Measurements from ENCODE around the gene GIT2. TPM values are rescaled to one million over a fixed set of nuclear protein-coding genes. Genes with fewer than 3 reads are reported as not detected.
A peak's percentile ranks its signal among the peaks of the same experiment; 100 is the strongest.

GIT2 gene
- polyA plus RNA-seq, 1 donor, result 54.5 TPM

- no peak for DNase-seq
Observed at GRCh38 chr12:109982210-109982609, 14.0 kb downstream of the GIT2 start.

GRCh38 chr12:109981311-109981710, 14.9 kb downstream of the GIT2 start:
- no peak for DNase-seq

GRCh38 chr12:109972821-109973220, 23.3 kb downstream of the GIT2 start:
- DNase-seq, result no peak

DNA sequence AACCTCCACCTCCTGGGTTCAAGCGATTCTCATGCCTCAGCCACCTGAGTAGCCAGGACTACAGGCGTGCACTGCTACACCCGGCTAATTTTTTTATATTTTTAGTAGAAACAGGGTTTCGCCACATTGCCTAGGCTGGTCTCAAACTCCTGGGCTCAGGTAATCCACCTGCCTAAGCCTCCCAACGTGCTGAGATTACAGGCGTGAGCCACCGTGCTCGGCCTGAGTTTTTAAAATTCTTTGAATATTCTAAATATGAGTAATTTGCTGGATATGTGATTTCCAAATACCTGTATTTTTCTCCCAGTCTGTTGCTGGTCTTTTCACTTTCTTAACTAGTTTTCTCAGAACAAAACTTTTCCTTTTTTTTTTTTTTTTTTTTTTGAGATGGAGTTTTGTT, 27.4 kb downstream of the GIT2 start:
- no peak for DNase-seq

GRCh38 chr12:109968032-109968420, 28.1 kb downstream of the GIT2 start:
- no peak for DNase-seq

- no peak for DNase-seq
Observed at GRCh38 chr12:109967383-109968031, 28.7 kb downstream of the GIT2 start.

- no peak for DNase-seq
Observed at GRCh38 chr12:109966546-109966945, 29.6 kb downstream of the GIT2 start.

GRCh38 chr12:109963743-109964429, 32.3 kb downstream of the GIT2 start:
- DNase-seq, result no peak

DNA sequence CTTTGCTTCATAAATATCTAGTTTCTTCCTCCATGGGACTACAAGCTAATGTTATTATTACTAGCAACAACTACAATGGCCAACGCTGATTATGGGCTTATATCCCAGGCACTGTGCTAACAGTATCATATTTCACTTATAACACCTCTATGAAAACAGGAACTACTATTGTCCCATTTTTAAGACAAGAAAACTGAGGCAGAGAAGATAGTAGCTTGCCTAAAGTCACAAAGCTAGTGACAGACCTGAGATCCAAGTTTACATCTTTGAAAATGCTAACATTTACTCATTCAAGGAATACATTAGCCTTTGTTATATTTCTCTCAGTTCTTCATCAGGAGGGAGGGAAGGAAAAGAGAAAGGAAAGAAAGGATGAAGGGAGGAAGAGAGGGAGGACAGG, 32.8 kb downstream of the GIT2 start:
- DNase-seq, result no peak

- DNase-seq, result no peak
Observed at GRCh38 chr12:109962398-109962797, 33.8 kb downstream of the GIT2 start.

GRCh38 chr12:109961612-109962011, 34.6 kb downstream of the GIT2 start:
- DNase-seq, result no peak

DNA sequence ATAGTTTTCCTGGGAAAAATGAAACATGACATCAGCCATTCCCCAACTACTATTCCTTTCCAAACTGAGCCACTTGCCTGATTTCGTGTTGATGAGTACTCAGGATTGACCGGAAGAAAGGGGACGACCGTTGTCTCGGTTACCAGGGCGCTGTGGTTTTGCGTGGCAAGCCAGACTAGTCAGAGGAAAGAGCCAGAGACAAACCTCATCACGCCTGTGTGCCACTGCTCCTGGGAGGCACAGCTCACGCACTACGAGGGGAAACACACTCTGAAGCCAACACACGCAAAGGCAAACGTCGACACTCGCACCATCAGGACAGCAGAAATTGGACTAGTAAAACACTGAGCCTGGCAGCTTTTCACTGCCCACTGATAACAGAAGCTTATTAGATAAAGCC, 35.0 kb downstream of the GIT2 start:
- no peak for DNase-seq

DNA sequence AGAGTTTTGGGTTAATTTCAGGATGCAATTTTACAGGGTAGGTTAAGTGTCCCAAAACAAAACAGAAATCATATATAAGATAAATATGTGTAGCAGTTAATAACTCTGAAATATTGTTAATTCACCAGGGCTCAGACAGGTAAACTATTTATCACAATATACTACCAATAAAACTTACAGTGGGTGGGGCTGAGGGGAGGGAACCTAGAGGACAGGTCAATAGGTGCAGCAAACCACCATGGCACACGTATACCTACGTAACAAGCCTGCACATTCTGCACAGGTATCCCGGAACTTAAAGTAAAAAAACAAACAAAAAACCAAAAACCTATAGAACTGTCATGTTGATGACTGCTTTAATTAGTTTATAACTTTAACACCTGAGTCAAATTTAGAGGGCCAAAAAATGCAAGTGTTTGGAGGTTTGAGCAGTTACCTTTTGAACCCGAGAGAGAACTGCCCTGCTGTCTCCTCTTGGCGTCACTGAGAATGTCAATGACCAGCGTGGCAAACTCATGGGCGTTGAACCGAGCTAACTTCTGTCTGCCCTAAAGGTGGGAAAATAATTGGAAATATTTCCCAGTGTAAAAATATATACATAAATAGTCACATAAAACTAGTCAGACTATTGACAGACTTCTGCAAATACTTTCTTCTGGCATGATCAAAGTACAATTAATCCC, 36.6 kb downstream of the GIT2 start:
- DNase-seq, result no peak

- no peak for DNase-seq
Observed at GRCh38 chr12:109958374-109958773, 37.8 kb downstream of the GIT2 start.

GRCh38 chr12:109953656-109954055, 42.5 kb downstream of the GIT2 start:
- DNase-seq, result no peak

DNA sequence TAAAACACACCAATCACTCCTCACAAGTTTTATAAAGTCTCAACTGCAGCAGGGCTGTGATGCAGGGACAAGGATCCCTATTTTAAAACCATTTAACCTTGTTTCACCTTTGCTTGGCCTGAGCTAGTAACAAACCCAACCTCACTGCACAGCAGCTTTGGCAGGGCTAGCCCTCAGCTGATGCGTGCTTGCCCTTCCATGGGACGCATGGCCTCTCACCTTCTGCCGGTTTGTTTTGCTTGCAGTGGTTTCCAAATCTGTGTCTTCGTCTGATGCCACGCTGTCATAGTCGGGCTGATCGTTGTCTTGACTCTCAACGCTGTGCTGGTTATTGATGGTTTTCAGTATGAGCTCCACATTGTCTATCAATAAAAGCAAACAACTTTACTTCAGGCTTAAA, 43.3 kb downstream of the GIT2 start:
- DNase-seq, result no peak

- no peak for DNase-seq
Observed at GRCh38 chr12:109952160-109952858, 43.9 kb downstream of the GIT2 start.

DNA sequence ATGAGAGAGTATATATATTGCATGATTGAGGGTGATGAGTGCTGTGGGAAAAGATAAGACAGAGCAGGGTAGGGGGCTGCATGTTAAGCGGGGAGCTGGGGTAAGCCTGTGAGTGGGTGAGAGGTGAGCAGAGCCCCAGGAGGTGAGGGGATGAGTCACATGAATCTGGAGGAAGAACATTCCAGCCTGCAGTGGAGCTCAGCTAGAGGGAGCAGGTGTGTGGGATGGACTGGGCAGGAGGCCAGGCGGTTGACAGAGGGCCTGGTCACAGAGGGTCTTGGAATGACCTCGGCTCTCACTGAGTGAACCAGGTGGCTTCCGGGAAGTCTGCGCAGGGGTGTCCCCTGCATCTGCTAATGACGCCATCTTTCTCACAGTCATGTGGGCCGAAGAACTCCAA, 44.4 kb downstream of the GIT2 start:
- DNase-seq, result no peak

GRCh38 chr12:109951136-109951535, 45.0 kb downstream of the GIT2 start:
- DNase-seq, result no peak

GRCh38 chr12:109950625-109951024, 45.5 kb downstream of the GIT2 start:
- DNase-seq, result no peak

DNA sequence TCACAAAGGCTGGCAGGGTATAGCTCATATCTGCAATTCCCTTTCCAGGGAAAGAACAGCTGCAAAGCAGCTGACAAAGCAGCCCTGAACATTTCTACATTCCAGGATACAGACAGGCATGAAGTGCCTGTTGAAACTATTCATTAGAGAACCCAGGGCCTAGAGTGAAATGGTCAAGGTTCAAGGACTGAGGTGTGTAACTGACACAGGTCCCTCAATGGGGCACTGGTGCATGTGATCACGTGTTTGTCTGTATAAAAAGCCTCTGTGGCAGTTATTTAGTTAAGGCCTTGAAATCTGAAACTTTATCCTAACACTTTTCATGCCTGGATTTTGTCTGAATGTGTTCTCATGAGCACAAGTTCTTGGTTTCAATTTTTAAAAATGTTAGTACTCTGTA, 47.1 kb downstream of the GIT2 start:
- peak; percentile 55 for DNase-seq

GRCh38 chr12:109948368-109948767, 47.8 kb downstream of the GIT2 start:
- DNase-seq, result no peak

- DNase-seq, result no peak
Observed at GRCh38 chr12:109947521-109947920, 48.6 kb downstream of the GIT2 start.
